Activated CD8-positive, alpha-beta T cell treated with anti-CD3 and anti-CD28 coated beads, Interleukin-2, amount 10 ng/mL, durations not matched to agents 7 days and 5 days (primary cell): ENCODE data around the gene ACTG2. TPM values are rescaled to one million over a fixed set of nuclear protein-coding genes. Genes with fewer than 3 reads are reported as not detected.

Experiments
- ATAC-seq: fragments of 150-1000 bp; cut with Tn5 transposase; one replicate; pipeline ENCODE4 v1.10.0; 2021; ENCODE audit warnings: moderate library complexity
- CTCF ChIA-PET: fragments of 350-600 bp; sonication (Branson Sonifier 250); formaldehyde crosslinking; loops from one replicate; lab custom pipeline; 2021; ENCODE audit warnings: antibody characterized with exemption; lab: Charles Lee
- POLR2A ChIA-PET: fragments of 350-600 bp; sonication (Branson Sonifier 250); formaldehyde crosslinking; loops from one replicate; lab custom pipeline; 2021; ENCODE audit warnings: antibody characterized with exemption; lab: Charles Lee
- DNase-seq: peaks from one replicate; pipeline ENCODE4 v3.0.0-alpha.2; 2020
- H3K27ac Mint-ChIP-seq: one replicate; pipeline ENCODE4 v1.8.0; 2021; ENCODE audit warnings: mild to moderate bottlenecking, mixed read lengths
- H3K27me3 Mint-ChIP-seq: one replicate; pipeline ENCODE4 v1.8.0; 2021; ENCODE audit warnings: low read depth, mixed read lengths
- H3K36me3 Mint-ChIP-seq: one replicate; pipeline ENCODE4 v1.8.0; 2021; ENCODE audit warnings: low read depth, mixed read lengths
- H3K4me1 Mint-ChIP-seq: one replicate; pipeline ENCODE4 v1.8.0; 2021; ENCODE audit warnings: low read depth, mixed read lengths
- H3K4me3 Mint-ChIP-seq: one replicate; pipeline ENCODE4 v1.8.0; 2021; ENCODE audit warnings: mild to moderate bottlenecking, mixed read lengths
- H3K9me3 Mint-ChIP-seq: one replicate; pipeline ENCODE4 v1.8.0; 2022; ENCODE audit warnings: mixed read lengths; ENCODE audit not compliant: insufficient read depth
- total RNA-seq, 2 experiments: library from RNA; stranded (reverse); gene quantifications; one replicate each; pipeline ENCODE4 v1.2.3, GENCODE V29; 2021

The ACTG2 gene
- total RNA-seq, 2 experiments from 2014 or later, result 0.81 TPM; not detected in 1

GRCh38 chr2:73917296-73917695, 24.5 kb downstream of the ACTG2 start:
- ChIA-PET CTCF (interaction anchor here (1.0 to 2.0 kb wide), 3 partner anchors 9 to 234 kb away, joined by 3 to 8 read pairs (median 3); no protein-coding TSS in a partner anchor), POLR2A (no interaction called here)
- no peak overlapping the region for H3K27ac Mint-ChIP-seq
- H3K27me3 Mint-ChIP-seq, result no peaks in the 10 kb centered on the region
- H3K4me3 Mint-ChIP-seq, result no peak overlapping the region
- ATAC-seq, result no peak
- H3K9me3 Mint-ChIP-seq, result no peaks in the 10 kb centered on the region
- DNase-seq, result no peak
- no peaks in the 10 kb centered on the region for H3K36me3 Mint-ChIP-seq
- peaks cover 28% of the 10 kb centered on the region for H3K4me1 Mint-ChIP-seq

GRCh38 chr2:73917696-73918207, 24.9 kb downstream of the ACTG2 start:
- H3K4me1 Mint-ChIP-seq, result peaks cover 32% of the 10 kb centered on the region
- no peak overlapping the region for H3K27ac Mint-ChIP-seq
- no peak overlapping the region for H3K4me3 Mint-ChIP-seq
- ATAC-seq (peak; percentile 28), DNase-seq (no peak)
- no peaks in the 10 kb centered on the region for H3K36me3 Mint-ChIP-seq
- CTCF ChIA-PET, result interaction anchor here (1.0 to 2.0 kb wide), 4 partner anchors 10 to 234 kb away, joined by 3 to 8 read pairs (median 4); no protein-coding TSS in a partner anchor
- H3K9me3 Mint-ChIP-seq, result no peaks in the 10 kb centered on the region
- no peaks in the 10 kb centered on the region for H3K27me3 Mint-ChIP-seq
- POLR2A ChIA-PET, result interaction anchor here (1.4 kb wide), 1 partner anchor 9 kb away, joined by 4 read pairs; no protein-coding TSS in a partner anchor

- no peak overlapping the region for H3K27ac Mint-ChIP-seq
- H3K4me3 Mint-ChIP-seq, result no peak overlapping the region
- peaks cover 43% of the 10 kb centered on the region for H3K4me1 Mint-ChIP-seq
- H3K27me3 Mint-ChIP-seq, result no peaks in the 10 kb centered on the region
- H3K36me3 Mint-ChIP-seq, result no peaks in the 10 kb centered on the region
- ChIA-PET POLR2A (interaction anchor here (1.4 kb wide), 1 partner anchor 8 kb away, joined by 4 read pairs; no protein-coding TSS in a partner anchor), CTCF (interaction anchor here (0.9 to 1.4 kb wide), 2 partner anchors 9 to 11 kb away, joined by 3 to 6 read pairs; no protein-coding TSS in a partner anchor)
- ATAC-seq, result no peak
- no peak for DNase-seq
- H3K9me3 Mint-ChIP-seq, result no peaks in the 10 kb centered on the region
Observed at GRCh38 chr2:73918856-73919255, 26.0 kb downstream of the ACTG2 start.

- ATAC-seq (no peak), DNase-seq (no peak)
- H3K27me3 Mint-ChIP-seq, result no peaks in the 10 kb centered on the region
- no peaks in the 10 kb centered on the region for H3K36me3 Mint-ChIP-seq
- H3K9me3 Mint-ChIP-seq, result no peaks in the 10 kb centered on the region
- ChIA-PET POLR2A (no interaction called here), CTCF (interaction anchor here (1.2 kb wide), 1 partner anchor 12 kb away, joined by 5 read pairs; no protein-coding TSS in a partner anchor)
- H3K4me3 Mint-ChIP-seq, result no peak overlapping the region
- H3K27ac Mint-ChIP-seq, result no peak overlapping the region
- H3K4me1 Mint-ChIP-seq, result peaks cover 43% of the 10 kb centered on the region
Observed at GRCh38 chr2:73919596-73920228, 26.9 kb downstream of the ACTG2 start.

- ChIA-PET POLR2A (no interaction called here), CTCF (interaction anchor here (0.7 to 1.5 kb wide), 9 partner anchors 9 to 112 kb away, joined by 3 to 7 read pairs (median 3); partner anchors contain the start of gene STAMBP)
- no peak overlapping the region for H3K4me3 Mint-ChIP-seq
- H3K9me3 Mint-ChIP-seq, result no peaks in the 10 kb centered on the region
- peaks cover under 1% of the 10 kb centered on the region for H3K36me3 Mint-ChIP-seq
- H3K27ac Mint-ChIP-seq, result no peak overlapping the region
- H3K4me1 Mint-ChIP-seq, result peaks cover 44% of the 10 kb centered on the region
- DNase-seq (peak; percentile 48), ATAC-seq (peak; percentile 48)
- H3K27me3 Mint-ChIP-seq, result no peaks in the 10 kb centered on the region
Observed at GRCh38 chr2:73920577-73921545, 28.1 kb downstream of the ACTG2 start.

GRCh38 chr2:73921581-73921980, 28.8 kb downstream of the ACTG2 start:
- Mint-ChIP-seq H3K36me3 (peaks cover 3% of the 10 kb centered on the region), H3K27me3 (no peaks in the 10 kb centered on the region), H3K27ac (no peak overlapping the region), H3K4me1 (peaks cover 48% of the 10 kb centered on the region), H3K4me3 (no peak overlapping the region), H3K9me3 (no peaks in the 10 kb centered on the region)
- ATAC-seq, result no peak
- no peak for DNase-seq
- ChIA-PET POLR2A (no interaction called here), CTCF (interaction anchor here (0.7 to 1.5 kb wide), 8 partner anchors 10 to 111 kb away, joined by 3 to 7 read pairs (median 3); partner anchors contain the start of gene STAMBP)

GRCh38 chr2:73922681-73923080, 29.9 kb downstream of the ACTG2 start:
- CTCF ChIA-PET, result interaction anchor here (1.0 to 2.2 kb wide), 3 partner anchors 15 to 225 kb away, joined by 5 to 7 read pairs (median 6); partner anchors contain the start of gene BOLA3
- no peak for DNase-seq

GRCh38 chr2:73925033-73925704, 32.4 kb downstream of the ACTG2 start:
- Mint-ChIP-seq H3K9me3 (no peaks in the 10 kb centered on the region), H3K4me3 (no peak overlapping the region), H3K36me3 (peaks cover 25% of the 10 kb centered on the region), H3K4me1 (peaks cover 68% of the 10 kb centered on the region), H3K27me3 (no peaks in the 10 kb centered on the region), H3K27ac (no peak overlapping the region)
- ChIA-PET POLR2A (no interaction called here), CTCF (interaction anchor here (0.9 to 2.2 kb wide), 3 partner anchors 17 to 97 kb away, joined by 3 to 7 read pairs (median 3); partner anchors contain the start of gene STAMBP)
- no peak for DNase-seq
- no peak for ATAC-seq

More at GRCh38 chr2:73922681-73923080, 29.9 kb downstream of the ACTG2 start:
- Mint-ChIP-seq H3K27me3 (no peaks in the 10 kb centered on the region), H3K36me3 (peaks cover 5% of the 10 kb centered on the region), H3K4me1 (peaks cover 46% of the 10 kb centered on the region), H3K27ac (peak overlapping the region; percentile 27), H3K9me3 (no peaks in the 10 kb centered on the region), H3K4me3 (no peak overlapping the region)
- ATAC-seq, result no peak
- POLR2A ChIA-PET, result no interaction called here

GRCh38 chr2:73925853-73926492, 33.2 kb downstream of the ACTG2 start:
- Mint-ChIP-seq H3K36me3 (peaks cover 27% of the 10 kb centered on the region), H3K27me3 (no peaks in the 10 kb centered on the region), H3K27ac (peak overlapping the region; percentile 74), H3K9me3 (no peaks in the 10 kb centered on the region), H3K4me1 (peaks cover 71% of the 10 kb centered on the region), H3K4me3 (peak overlapping the region; percentile 94)
- ATAC-seq, result no peak
- DNase-seq, result no peak
- ChIA-PET CTCF (interaction anchor here (0.9 kb wide), 1 partner anchor 24 kb away, joined by 3 read pairs; no protein-coding TSS in a partner anchor), POLR2A (interaction anchor here (1.4 kb wide), 1 partner anchor 253 kb away, joined by 4 read pairs; the partner anchor contains the start of gene MOB1A)
